ENCODE data around the gene EPHA6. TPM values are rescaled to one million over a fixed set of nuclear protein-coding genes. Genes with fewer than 3 reads are reported as not detected.

EPHA6 gene
- total RNA-seq, 1 experiment from 2014 or later, result 3.6 TPM

GRCh38 chr3:97550408-97550807 lies 736.0 kb downstream of the EPHA6 start:
- H3K9me2 ChIP-seq (replicated peaks; ENCODE audit: low read length), result 0 out of 2 replicates have a peak, but pooled peaks cover 4% of the 10 kb centered on the region
- H3K79me2 ChIP-seq (ENCODE audit: low read length), result no peaks in the 10 kb centered on the region
- intact Hi-C loops (cut with micrococcal nuclease), result no loop called here
- ChIA-PET CTCF (no interaction called here), POLR2A (ENCODE audit: unreplicated experiment) (no interaction called here)
- no peak overlapping the region for H3K4me2 ChIP-seq (ENCODE audit: low read length)
- no peaks in the 10 kb centered on the region for H3K36me3 ChIP-seq (ENCODE audit: low read depth, low read length)
- no peak overlapping the region for H3K4me3 ChIP-seq (ENCODE audit: low read length)
- H3K9me3 ChIP-seq (ENCODE audit: low read length), result no peaks in the 10 kb centered on the region
- no peaks in the 10 kb centered on the region for H3K27me3 ChIP-seq (ENCODE audit: low read length)
- no peak overlapping the region for H3K9ac ChIP-seq (ENCODE audit: low read length)
- ATAC-seq, result no peak
- H4K20me1 ChIP-seq (ENCODE audit: low read length), result no peaks in the 10 kb centered on the region
- no TSS peak for BruUV-seq (replicated peaks)
- DNase-seq, result no peak
- H2AFZ ChIP-seq (ENCODE audit: low read length), result no peak overlapping the region
- no peaks in the 10 kb centered on the region for H3K4me1 ChIP-seq (ENCODE audit: insufficient read depth, low read length)
- no peak for TF ChIP-seq EZH2 (IDR thresholded peaks at IDR 0.05; ENCODE audit: low read length, unreplicated experiment)
- no peak for TF ChIP-seq CTCF (conservative IDR thresholded peaks at IDR 0.05; ENCODE audit: low read depth, low read length)
- no peak for TF ChIP-seq EZH2phosphoT487 (IDR thresholded peaks at IDR 0.05; ENCODE audit: borderline replicate concordance, low read length)
- no peak overlapping the region for H3K27ac ChIP-seq (ENCODE audit: low read length)
- H3F3A ChIP-seq (ENCODE audit: low read length, unreplicated experiment), result no peaks in the 10 kb centered on the region

GRCh38 chr3:97552186-97552585 lies 737.8 kb downstream of the EPHA6 start:
- Histone ChIP-seq H3K9me2 (replicated peaks; ENCODE audit: low read length) (0 out of 2 replicates have a peak, but pooled peaks cover 4% of the 10 kb centered on the region), H2AFZ (ENCODE audit: low read length) (no peak overlapping the region), H3K4me3 (ENCODE audit: low read length) (no peak overlapping the region), H3K4me2 (ENCODE audit: low read length) (no peak overlapping the region), H3K27me3 (ENCODE audit: low read length) (no peaks in the 10 kb centered on the region), H3F3A (ENCODE audit: low read length, unreplicated experiment) (no peaks in the 10 kb centered on the region), H3K9ac (ENCODE audit: low read length) (no peak overlapping the region), H3K36me3 (ENCODE audit: low read depth, low read length) (no peaks in the 10 kb centered on the region), H3K9me3 (ENCODE audit: low read length) (no peaks in the 10 kb centered on the region), H3K4me1 (ENCODE audit: insufficient read depth, low read length) (no peaks in the 10 kb centered on the region), H3K27ac (ENCODE audit: low read length) (no peak overlapping the region), H3K79me2 (ENCODE audit: low read length) (no peaks in the 10 kb centered on the region), H4K20me1 (ENCODE audit: low read length) (no peaks in the 10 kb centered on the region)
- intact Hi-C loops (cut with micrococcal nuclease), result no loop called here
- POLR2A ChIA-PET (ENCODE audit: unreplicated experiment), result interaction anchor here (0.6 kb wide), 1 partner anchor 98 kb away, joined by 4 read pairs; no protein-coding TSS in a partner anchor
- ATAC-seq, result no peak
- TF ChIP-seq EZH2 (IDR thresholded peaks at IDR 0.05; ENCODE audit: low read length, unreplicated experiment) (no peak), EZH2phosphoT487 (IDR thresholded peaks at IDR 0.05; ENCODE audit: borderline replicate concordance, low read length) (no peak), CTCF (conservative IDR thresholded peaks at IDR 0.05; ENCODE audit: low read depth, low read length) (no peak)
- BruUV-seq (replicated peaks), result no TSS peak
- DNase-seq, result no peak
- CTCF ChIA-PET, result no interaction called here

GRCh38 chr3:97575742-97576141 lies 761.3 kb downstream of the EPHA6 start:
- H4K20me1 ChIP-seq (ENCODE audit: low read length), result no peaks in the 10 kb centered on the region
- H3K79me2 ChIP-seq (ENCODE audit: low read length), result no peaks in the 10 kb centered on the region
- no peaks in the 10 kb centered on the region for H3K9me2 ChIP-seq (replicated peaks; ENCODE audit: low read length)
- no peaks in the 10 kb centered on the region for H3K9me3 ChIP-seq (ENCODE audit: low read length)
- H3K27me3 ChIP-seq (ENCODE audit: low read length), result no peaks in the 10 kb centered on the region
- intact Hi-C loops (cut with micrococcal nuclease), result no loop called here
- no peak overlapping the region for H3K4me3 ChIP-seq (ENCODE audit: low read length)
- no peak overlapping the region for H3K4me2 ChIP-seq (ENCODE audit: low read length)
- no peaks in the 10 kb centered on the region for H3K36me3 ChIP-seq (ENCODE audit: low read depth, low read length)
- CTCF ChIA-PET, result no interaction called here
- H2AFZ ChIP-seq (ENCODE audit: low read length), result no peak overlapping the region
- H3K27ac ChIP-seq (ENCODE audit: low read length), result no peak overlapping the region
- POLR2A ChIA-PET (ENCODE audit: unreplicated experiment), result no interaction called here
- ATAC-seq, result no peak
- no TSS peak for BruUV-seq (replicated peaks)
- H3K9ac ChIP-seq (ENCODE audit: low read length), result no peak overlapping the region
- H3K4me1 ChIP-seq (ENCODE audit: insufficient read depth, low read length), result no peaks in the 10 kb centered on the region
- no peaks in the 10 kb centered on the region for H3F3A ChIP-seq (ENCODE audit: low read length, unreplicated experiment)
- no peak for DNase-seq
- TF ChIP-seq EZH2 (IDR thresholded peaks at IDR 0.05; ENCODE audit: low read length, unreplicated experiment) (no peak), CTCF (conservative IDR thresholded peaks at IDR 0.05; ENCODE audit: low read depth, low read length) (no peak), EZH2phosphoT487 (IDR thresholded peaks at IDR 0.05; ENCODE audit: borderline replicate concordance, low read length) (no peak)
